Sigmoid colon (tissue), 7 donors: ENCODE results near the gene PLPP4. TPM values are rescaled to one million over a fixed set of nuclear protein-coding genes. Genes with fewer than 3 reads are reported as not detected.

Experiments used
- DNase-seq: peaks from one replicate; pipeline ENCODE4 v3.0.0-alpha.2; 2019
- H3K27ac ChIP-seq, 4 donors: fragments of 200-600 bp; sonication (generic); one replicate each; pipeline ENCODE4 v1.5.1; 2016 to 2019; ENCODE audit warnings: mild to moderate bottlenecking in 1 of 4
- H3K27me3 ChIP-seq, 3 donors: fragments of 200-600 bp; sonication (generic); one replicate each; pipeline ENCODE4 v1.5.1; 2019; ENCODE audit warnings: mild to moderate bottlenecking in 1 of 3
- H3K36me3 ChIP-seq, 4 donors: fragments of 200-600 bp; sonication (generic); one replicate each; pipeline ENCODE4 v1.5.1; 2016 to 2019
- H3K4me1 ChIP-seq, 4 donors: fragments of 200-600 bp; sonication (generic); one replicate each; pipeline ENCODE4 v1.5.1; 2017 to 2019
- H3K4me3 ChIP-seq, 4 donors: fragments of 200-600 bp; sonication (generic); one replicate each; pipeline ENCODE4 v1.5.1; 2017 to 2019; ENCODE audit warnings: mild to moderate bottlenecking in 2 of 4, moderate library complexity in 1 of 4
- H3K9me3 ChIP-seq, 4 donors: fragments of 200-600 bp in 3 of 4; sonication (generic) in 3 of 4; one replicate each; pipeline versions ENCODE4 v1.5.1 to v1.6.1; 2013 to 2019
- EP300 ChIP-seq, 4 donors: sonication (generic); formaldehyde crosslinking; IDR thresholded peaks; one replicate each; pipeline ENCODE4 v1.6.1; 2017; ENCODE audit warnings: antibody characterized with exemption in 4 of 4
- POLR2A ChIP-seq, 2 donors: fragments of 450-650 bp; IDR thresholded peaks; one replicate each; pipeline ENCODE4 v1.6.1; 2016; ENCODE audit warnings: antibody characterized with exemption in 2 of 2, mild to moderate bottlenecking in 2 of 2, moderate library complexity in 2 of 2
- POLR2AphosphoS5 ChIP-seq, 4 donors: sonication (generic); formaldehyde crosslinking; IDR thresholded peaks; one replicate each; pipeline ENCODE4 v1.6.1; 2017; ENCODE audit warnings: antibody characterized with exemption in 4 of 4
- WGBS, 2 donors: extraction: QIAGEN DNeasy Blood & Tissue Kit; methylation state at CpG; one replicate each; pipeline ENCODE4 v1.1.7; 2013; 5-methylcytosine and 5-hydroxymethylcytosine counted together
- intact Hi-C: fragments of 100-400 bp; cut with DNase I; formaldehyde crosslinking; loops from one replicate; pipeline ENCODE4 v1.15.1; 2023
- polyA plus RNA-seq, 3 donors: library from polyadenylated mRNA; stranded (reverse); fragments of 200-250 nt; gene quantifications; one replicate each; pipeline ENCODE4 v1.2.3, GENCODE V29; 2013
- total RNA-seq, 4 donors: library from RNA; depleted of rRNA; stranded (reverse); fragments of >200 nt; gene quantifications; one replicate each; pipeline ENCODE4 v1.1.0, GENCODE V29; 2016
- TF ChIP-seq, protein P1 (sequence below), 4 experiments: fragments of 450-650 bp in 3 of 4; fragments of 200-600 bp in 1 of 4; IDR thresholded peaks; one replicate each; pipeline ENCODE4 v1.5.1; 2016 to 2019; ENCODE audit warnings: antibody characterized with exemption in 4 of 4, mild to moderate bottlenecking in 3 of 4, moderate library complexity in 2 of 4
- donor health status: healthy with polysubstance abuse.
- donor health status: Bipolar disorder and iron deficiency.
- donor health status: healthy.

The PLPP4 gene
- total and polyA plus RNA-seq, 7 donors: 0.96 to 3.2 (median 2.6) TPM; not detected in 2

DNA sequence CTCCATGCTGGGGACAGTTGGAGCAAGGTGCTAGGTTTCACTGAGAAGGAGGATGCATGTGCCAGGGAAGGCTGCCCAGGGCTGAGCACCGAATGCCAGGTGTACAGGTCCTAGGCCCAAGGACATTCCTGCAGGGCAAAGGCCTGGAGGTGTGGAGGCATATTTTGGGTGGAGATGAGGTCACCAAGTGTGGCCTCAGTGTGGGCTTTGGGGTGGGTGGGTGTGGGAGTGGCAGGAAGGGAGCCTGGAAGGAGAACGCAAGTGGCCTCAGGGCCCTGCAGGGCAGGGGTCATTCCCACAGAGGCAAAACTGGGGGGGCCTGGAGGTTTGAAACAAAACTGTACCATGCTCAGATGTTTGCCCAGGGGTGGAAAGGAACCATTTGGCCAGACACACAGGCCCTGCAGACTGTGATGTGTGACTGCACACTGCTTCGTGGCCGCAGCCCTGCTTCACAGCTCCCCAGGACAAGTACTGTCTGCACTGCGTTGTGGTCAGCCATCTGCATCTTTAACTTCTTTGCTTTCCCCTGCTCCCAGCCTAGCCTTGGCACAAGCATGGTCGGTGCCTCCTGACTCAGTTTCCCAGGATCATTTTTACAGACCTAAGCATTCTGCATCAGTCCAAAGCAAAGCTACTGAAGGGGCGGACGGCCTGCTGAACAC, 5.1 kb downstream of the PLPP4 start:
- no peak for DNase-seq

DNA sequence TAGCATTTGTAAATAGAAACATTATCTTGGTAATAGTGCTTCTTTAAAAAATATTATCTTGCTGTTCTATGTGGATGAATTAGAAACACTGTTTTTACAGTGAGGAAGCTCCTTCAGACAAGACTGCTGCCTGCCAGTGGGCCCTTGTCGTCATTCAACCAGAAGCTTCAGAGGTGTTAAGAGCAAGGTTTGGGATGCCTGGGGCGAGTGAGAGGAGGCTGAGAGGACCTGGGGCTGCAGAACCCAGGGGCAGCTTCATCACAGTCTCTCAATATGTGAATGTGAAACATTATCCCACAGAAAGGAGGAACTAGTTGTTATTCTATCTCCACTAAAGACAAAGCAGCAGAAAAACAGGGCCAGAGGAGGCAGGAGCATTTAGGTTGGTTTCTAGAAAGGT, 8.1 kb downstream of the PLPP4 start:
- WGBS, 2 donors: 70 to 71% methylated on average over 2 of the region's 2 CpGs
- Histone ChIP-seq H3K4me3 (no peak overlapping the region), H3K27ac (no peak overlapping the region), H3K27me3 (peaks cover 0 to 23% (median 4%) of the 10 kb centered on the region in 3 donors), H3K9me3 (no peaks in the 10 kb centered on the region), H3K4me1 (no peaks in the 10 kb centered on the region), H3K36me3 (no peaks in the 10 kb centered on the region)
- intact Hi-C loops: no loop called here
- no peak for TF ChIP-seq EP300 (IDR thresholded peaks at IDR 0.05)
- TF ChIP-seq, protein P1, sequence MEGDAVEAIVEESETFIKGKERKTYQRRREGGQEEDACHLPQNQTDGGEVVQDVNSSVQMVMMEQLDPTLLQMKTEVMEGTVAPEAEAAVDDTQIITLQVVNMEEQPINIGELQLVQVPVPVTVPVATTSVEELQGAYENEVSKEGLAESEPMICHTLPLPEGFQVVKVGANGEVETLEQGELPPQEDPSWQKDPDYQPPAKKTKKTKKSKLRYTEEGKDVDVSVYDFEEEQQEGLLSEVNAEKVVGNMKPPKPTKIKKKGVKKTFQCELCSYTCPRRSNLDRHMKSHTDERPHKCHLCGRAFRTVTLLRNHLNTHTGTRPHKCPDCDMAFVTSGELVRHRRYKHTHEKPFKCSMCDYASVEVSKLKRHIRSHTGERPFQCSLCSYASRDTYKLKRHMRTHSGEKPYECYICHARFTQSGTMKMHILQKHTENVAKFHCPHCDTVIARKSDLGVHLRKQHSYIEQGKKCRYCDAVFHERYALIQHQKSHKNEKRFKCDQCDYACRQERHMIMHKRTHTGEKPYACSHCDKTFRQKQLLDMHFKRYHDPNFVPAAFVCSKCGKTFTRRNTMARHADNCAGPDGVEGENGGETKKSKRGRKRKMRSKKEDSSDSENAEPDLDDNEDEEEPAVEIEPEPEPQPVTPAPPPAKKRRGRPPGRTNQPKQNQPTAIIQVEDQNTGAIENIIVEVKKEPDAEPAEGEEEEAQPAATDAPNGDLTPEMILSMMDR (IDR thresholded peaks at IDR 0.05): no peak
- no peak for TF ChIP-seq POLR2A (IDR thresholded peaks at IDR 0.05)
- no peak for TF ChIP-seq POLR2AphosphoS5 (IDR thresholded peaks at IDR 0.05)
- DNase-seq: no peak

More for the DNA sequence above, 5.1 kb downstream of the PLPP4 start:
- peaks cover 9 to 52% (median 24%) of the 10 kb centered on the region in 3 donors for H3K27me3 ChIP-seq
- 93% methylated on average over 8 of the region's 8 CpGs for WGBS, 2 donors
- intact Hi-C loops: no loop called here
- H3K36me3 ChIP-seq: no peaks in the 10 kb centered on the region
- H3K9me3 ChIP-seq: no peaks in the 10 kb centered on the region
- no peak overlapping the region for H3K27ac ChIP-seq
- TF ChIP-seq POLR2AphosphoS5 (IDR thresholded peaks at IDR 0.05): no peak
- TF ChIP-seq POLR2A (IDR thresholded peaks at IDR 0.05): no peak
- no peak for TF ChIP-seq EP300 (IDR thresholded peaks at IDR 0.05)
- TF ChIP-seq, protein P1 (IDR thresholded peaks at IDR 0.05): no peak
- no peak overlapping the region for H3K4me3 ChIP-seq
- peaks cover 0 to 12% (median 10%) of the 10 kb centered on the region in 4 donors for H3K4me1 ChIP-seq

DNA sequence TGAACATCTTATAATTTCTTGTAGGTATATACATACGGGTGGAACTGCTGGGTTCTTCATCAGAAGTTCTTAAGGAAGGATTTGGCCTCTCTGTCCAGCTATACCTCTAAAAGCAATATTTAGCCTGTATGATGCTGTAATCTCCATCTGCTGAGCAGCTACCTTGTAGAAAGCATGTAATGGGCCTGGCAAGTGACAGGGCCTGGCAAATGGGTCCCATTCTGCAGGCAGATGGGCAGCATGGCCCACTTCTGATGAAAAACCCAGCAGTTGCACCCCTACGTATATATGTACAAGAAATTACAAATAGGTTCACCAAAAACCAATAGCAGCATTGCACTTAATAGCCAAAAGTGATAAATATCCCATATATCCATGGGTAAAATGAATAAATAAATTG, 9.0 kb downstream of the PLPP4 start:
- Histone ChIP-seq H3K27me3 (peaks cover 0 to 14% (median under 1%) of the 10 kb centered on the region in 3 donors), H3K4me1 (no peaks in the 10 kb centered on the region), H3K4me3 (no peak overlapping the region), H3K27ac (no peak overlapping the region), H3K36me3 (no peaks in the 10 kb centered on the region), H3K9me3 (no peaks in the 10 kb centered on the region)
- intact Hi-C loops: no loop called here
- TF ChIP-seq, protein P1 (IDR thresholded peaks at IDR 0.05): no peak
- no peak for TF ChIP-seq POLR2AphosphoS5 (IDR thresholded peaks at IDR 0.05)
- no peak for DNase-seq
- WGBS, 2 donors: 91 to 92% methylated on average over 2 of the region's 2 CpGs

DNA sequence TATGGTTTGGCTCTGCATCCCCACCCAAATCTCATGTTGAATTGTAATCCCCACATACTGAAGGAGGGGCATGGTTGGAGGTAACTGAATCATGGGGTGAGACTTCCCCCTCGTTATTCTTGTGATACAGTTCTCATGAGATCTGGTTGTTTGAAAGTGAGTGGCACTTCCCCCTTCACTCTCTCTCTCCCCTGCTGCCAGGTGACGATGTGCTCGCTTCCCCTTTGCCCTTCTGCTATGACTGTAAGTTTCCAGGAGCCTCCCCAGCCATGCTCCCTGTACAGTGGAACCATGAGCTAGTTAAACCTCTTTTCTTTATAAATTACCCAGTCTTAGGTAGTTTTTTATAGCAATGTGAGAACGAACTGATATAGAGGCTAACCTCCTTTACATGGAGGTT, 16.6 kb downstream of the PLPP4 start:
- intact Hi-C loops: no loop called here
- Histone ChIP-seq H3K27me3 (no peaks in the 10 kb centered on the region), H3K9me3 (no peaks in the 10 kb centered on the region), H3K27ac (no peak overlapping the region), H3K4me3 (no peak overlapping the region), H3K4me1 (peaks cover 0 to 17% (median 12%) of the 10 kb centered on the region in 4 donors), H3K36me3 (no peaks in the 10 kb centered on the region)
- 44 to 58% methylated on average over 4 of the region's 4 CpGs for WGBS, 2 donors
- TF ChIP-seq POLR2A (IDR thresholded peaks at IDR 0.05): no peak
- TF ChIP-seq POLR2AphosphoS5 (IDR thresholded peaks at IDR 0.05): no peak
- TF ChIP-seq EP300 (IDR thresholded peaks at IDR 0.05): no peak
- TF ChIP-seq, protein P1 (IDR thresholded peaks at IDR 0.05): no peak
- DNase-seq: no peak

DNA sequence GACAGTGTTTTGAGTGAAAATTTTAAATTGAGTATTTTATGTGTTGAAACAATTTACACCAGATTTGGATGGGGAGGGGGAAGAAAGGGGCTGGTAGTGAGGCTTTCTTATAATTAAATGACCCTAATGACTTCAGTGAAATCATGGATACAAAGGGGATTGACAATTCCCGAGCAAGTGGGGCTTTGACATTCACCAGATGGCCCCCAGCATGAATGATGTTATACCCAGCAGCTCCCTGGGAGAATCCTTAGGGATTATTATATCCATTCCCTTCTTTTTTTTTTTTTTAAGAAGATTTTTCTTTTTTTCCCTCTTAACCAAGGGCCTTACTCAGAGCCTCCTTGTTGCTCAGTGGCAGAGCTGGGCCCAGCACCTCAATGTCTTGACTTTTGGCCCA, 17.9 kb downstream of the PLPP4 start:
- Histone ChIP-seq H3K27ac (no peak overlapping the region), H3K4me1 (peaks cover 0 to 17% (median 12%) of the 10 kb centered on the region in 4 donors), H3K9me3 (no peaks in the 10 kb centered on the region), H3K27me3 (no peaks in the 10 kb centered on the region), H3K4me3 (no peak overlapping the region), H3K36me3 (no peaks in the 10 kb centered on the region)
- DNase-seq: no peak
- WGBS, 2 donors: 71 to 87% methylated on average over 1 of the region's 1 CpG
- intact Hi-C loops: no loop called here
- TF ChIP-seq POLR2AphosphoS5 (IDR thresholded peaks at IDR 0.05) (no peak), POLR2A (IDR thresholded peaks at IDR 0.05) (no peak), EP300 (IDR thresholded peaks at IDR 0.05) (no peak)
- TF ChIP-seq, protein P1 (IDR thresholded peaks at IDR 0.05): no peak
